GM21360 (cell line): Measurements from ENCODE around the gene MEPCE.

Experiments
- ATAC-seq: cut with Tn5 transposase; IDR thresholded peaks from one replicate; pipeline ENCODE4 v1.9.1; 2021; ENCODE audit warnings: mild to moderate bottlenecking, moderate library complexity; ENCODE audit not compliant: unreplicated experiment

MEPCE gene

GRCh38 chr7:100406767-100407166, 22.9 kb upstream of the MEPCE start:
- no peak for ATAC-seq

DNA sequence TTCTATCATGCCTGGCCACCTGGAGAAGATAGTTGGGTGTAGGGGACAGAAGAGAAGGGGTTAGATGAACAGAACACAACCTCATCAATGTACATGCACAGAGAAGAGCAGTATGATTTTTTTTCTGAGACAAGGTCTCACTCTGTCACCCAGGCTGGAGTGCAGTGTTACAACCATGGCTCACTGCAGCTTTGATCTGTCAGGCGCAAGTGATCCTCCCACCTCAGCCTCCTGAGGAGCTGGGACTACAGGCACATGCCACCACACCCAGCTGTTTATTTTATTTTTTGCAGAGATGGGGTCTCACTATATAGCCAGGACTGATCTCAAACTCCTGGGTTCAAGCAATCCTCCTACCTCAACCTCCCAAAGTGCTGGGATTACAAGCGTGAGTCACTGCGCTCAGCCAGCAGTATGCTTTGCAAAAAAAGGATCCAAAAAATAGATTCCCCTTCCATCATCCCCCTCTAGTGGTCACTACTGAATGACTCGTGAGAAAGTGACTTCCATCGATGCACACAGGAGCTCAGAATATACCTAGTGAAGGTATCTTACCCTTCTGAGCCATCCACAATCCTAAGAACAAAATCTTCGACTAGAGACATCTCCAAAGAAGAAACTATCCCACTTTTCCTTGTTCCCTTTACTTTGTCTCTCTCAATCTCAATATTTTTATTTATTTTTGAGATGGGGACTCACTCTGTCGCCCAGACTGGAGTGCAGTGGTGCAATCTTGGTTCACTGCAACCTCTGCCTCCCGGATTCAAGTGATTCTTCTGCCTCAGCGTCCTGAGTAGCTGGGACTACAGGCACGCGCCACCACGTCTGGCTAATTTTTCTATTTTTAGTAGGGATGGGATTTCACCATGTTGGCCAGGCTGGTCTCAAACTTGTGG, 22.1 kb upstream of the MEPCE start:
- ATAC-seq: peak; percentile 64

DNA sequence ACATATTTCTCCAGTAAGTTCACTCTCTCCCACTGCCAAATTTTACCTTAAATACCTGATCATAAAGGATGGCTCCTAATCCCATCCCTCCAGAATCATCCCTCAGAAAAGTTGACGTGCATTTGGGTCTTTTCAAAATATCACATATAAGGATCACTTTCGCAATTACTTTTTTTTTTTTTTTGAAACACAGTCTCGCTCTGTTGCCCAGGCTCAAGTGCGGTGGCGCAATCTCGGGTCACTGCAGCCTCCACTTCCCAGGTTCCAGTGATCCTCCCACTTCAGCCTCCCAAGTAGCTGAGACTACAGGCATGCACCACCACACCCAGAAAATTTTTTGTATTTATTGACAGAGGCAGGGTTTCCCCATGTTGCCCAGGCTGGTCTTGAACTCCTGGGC, 18.5 kb upstream of the MEPCE start:
- ATAC-seq: no peak

GRCh38 chr7:100413346-100413745, 16.3 kb upstream of the MEPCE start:
- no peak for ATAC-seq

- ATAC-seq: no peak
Observed at GRCh38 chr7:100413889-100414288, 15.7 kb upstream of the MEPCE start.

DNA sequence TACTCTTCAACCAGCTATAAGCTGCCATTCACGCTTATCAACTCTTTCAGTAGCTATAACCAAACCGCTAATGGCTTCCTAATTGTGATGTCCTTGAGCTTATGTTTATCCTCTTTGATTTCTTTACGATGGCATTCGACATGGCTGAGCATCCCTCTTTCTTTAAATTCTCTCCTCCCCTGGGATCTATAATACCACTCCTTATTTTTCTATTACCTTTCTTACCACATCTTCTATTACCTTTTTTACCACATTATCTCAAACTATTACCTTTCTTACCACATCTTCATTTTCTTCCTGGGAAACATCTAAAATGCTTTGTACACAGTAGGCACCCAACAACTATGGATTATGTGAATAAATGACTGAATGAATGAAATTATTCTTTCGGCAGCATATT, 14.2 kb upstream of the MEPCE start:
- ATAC-seq: no peak

DNA sequence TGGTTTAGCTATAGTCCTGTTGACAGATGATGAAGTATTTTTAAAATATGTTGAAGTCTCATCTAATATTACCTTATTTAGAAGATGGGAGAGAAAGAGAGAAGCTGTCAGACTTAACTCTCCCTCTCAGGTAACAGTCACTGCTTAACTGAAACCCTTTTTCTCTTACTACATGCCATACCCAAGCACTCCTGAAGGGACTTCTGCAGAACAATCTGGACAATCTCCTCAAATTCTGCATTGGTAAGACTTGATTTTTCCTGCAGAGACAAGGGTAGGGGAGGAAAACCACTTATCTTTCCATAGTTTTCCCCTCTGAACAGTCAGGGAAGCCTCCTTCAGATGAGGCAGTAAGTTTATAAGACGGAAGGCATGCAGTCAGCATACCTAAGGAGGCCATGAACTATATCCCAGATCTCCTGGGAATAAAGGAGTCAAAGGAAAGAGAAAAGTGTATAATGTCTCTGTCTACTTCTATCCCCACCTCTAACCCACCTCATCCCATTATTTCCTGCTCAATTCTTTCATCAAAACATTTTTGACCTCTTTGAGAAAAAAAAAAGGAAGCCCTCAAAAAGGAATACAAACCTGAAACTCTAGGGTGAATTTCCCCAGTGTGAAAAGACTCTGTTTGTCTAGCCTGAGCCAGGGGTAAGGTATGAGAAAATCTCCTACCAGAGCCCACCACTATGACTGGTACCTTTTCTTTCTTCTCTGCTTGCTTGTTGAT, 10.5 kb upstream of the MEPCE start:
- no peak for ATAC-seq

DNA sequence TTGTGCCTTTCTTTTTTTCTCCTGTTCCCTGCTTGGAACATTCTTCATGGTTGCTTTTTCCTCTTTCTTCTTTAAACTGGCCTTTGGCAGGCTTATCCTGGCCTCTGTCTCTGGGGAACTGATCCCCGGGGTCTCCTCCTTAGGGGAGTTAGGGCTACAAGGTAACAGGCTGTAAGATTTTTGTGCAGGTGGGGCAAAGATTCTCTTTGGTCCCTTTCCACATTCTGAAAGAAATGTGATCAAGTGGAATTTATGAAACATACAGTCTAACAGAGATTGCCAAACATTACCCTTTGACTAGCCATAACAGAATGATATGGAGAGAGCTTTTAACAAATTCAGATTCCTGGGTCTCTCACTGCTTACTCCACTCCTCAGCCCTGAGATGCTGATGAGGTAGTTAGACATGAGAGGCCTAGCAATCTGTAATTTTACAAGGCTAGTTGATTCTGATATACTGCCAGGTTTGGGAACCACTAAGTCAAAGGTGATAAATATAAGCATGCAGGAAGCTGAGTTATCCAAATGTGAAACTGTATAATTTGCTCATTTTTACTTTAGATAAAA, 9.9 kb upstream of the MEPCE start:
- no peak for ATAC-seq

DNA sequence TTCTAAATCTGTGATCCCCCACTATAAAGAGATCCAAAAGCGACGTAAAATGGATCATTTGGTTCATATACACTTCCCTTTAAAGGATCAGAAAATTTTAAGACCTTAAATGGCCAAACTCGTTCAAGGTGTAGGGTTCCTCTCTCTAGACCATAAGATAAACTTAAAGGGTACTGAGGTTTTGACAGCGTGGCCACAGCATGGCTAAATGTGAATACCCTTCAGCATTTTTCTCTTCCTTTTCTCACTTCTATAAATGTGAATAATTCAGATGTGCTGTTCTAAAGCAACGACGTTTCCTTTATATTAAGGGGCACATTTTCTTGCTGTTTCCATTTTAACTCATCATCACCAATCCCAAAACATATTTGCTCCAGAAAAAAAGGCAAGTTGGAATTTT, 6.3 kb upstream of the MEPCE start:
- ATAC-seq: no peak

DNA sequence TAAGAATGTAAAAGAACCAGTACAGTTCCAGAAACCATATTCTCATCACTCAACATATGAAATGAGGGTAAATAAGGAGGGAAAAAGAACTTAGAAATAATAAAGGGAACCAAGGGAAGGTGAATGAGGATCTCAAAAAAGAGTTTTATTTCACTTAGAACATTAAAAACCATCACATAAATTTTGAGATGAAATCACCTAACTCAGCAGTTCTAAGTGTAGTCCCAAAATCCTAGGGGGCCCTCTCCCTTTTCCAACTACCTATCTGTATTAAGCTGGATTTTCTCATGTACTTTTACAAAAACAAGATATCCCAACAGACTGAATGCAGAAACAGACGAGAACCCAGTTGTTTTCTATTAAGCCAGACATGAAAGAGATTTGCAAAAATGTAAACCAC, 4.3 kb upstream of the MEPCE start:
- ATAC-seq: no peak

DNA sequence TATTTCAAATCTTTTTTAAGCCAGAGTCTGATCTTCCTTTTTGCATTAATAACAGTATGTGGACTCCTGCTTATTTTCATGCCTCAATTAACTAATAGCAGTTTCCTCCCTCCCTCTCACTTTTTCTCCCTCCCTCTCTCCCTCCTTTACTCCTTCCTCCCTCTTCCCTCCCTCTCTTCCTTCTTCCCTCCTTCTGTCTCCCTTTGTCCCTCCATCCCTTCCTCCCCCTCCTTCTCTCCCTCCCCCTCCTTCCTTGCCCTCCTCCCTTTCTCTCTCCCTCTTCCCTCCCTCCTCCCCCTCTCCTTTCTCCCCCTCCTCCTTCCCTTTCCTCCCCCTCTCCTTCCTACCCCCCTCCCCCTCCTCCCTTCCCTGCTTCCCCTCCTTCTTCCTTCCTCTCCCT, 3.1 kb upstream of the MEPCE start:
- no peak for ATAC-seq

- ATAC-seq: no peak
Observed at GRCh38 chr7:100427762-100428198, 1.9 kb upstream of the MEPCE start.

DNA sequence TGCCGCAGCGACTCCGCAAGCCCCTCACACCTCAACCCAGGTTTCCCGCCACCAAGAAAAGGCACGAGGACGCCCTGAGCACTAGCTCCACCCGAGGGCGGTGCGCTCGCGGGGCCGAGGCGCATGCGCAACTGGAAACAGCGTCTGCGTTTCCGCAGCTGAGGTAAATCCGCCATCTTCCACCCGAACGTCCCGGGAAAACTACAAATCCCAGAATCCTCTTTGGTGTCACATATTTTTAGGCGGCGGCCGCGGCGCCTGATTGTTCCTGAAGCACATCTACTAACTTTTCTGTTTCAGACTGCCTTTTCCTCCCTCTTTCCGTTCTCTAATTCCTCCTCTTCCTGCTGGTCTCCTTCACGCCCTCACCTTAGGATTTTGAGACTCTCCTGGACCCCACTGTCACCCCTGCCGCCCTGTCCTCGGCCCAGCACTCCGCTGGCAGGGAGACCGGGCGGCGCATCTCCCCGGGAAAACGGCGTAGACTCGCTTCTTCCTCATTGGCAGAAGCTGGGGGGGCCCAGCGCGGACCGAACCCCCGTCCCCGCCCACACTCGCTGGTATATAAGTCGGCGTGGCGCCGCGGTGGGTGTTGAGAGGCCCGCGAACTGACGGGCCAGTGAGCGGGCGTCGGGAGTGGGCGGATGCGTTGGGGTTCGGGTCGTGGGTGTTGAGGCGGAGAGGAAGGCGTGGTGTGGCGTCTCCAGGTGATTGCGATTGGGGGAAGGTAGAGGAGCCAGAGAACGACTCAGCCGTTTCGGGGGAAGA, 1.2 kb upstream of the MEPCE start, which contains the start of gene ZCWPW1:
Gene ZCWPW1, minus strand, starts transcription at position 505 of the 768 bp plus-strand sequence. CDS start 8,054 bp downstream, outside the sequence.
- peak; percentile 33 for ATAC-seq

GRCh38 chr7:100428967-100429636, 529 bp upstream of the MEPCE start:
- peak; percentile 37 for ATAC-seq

DNA sequence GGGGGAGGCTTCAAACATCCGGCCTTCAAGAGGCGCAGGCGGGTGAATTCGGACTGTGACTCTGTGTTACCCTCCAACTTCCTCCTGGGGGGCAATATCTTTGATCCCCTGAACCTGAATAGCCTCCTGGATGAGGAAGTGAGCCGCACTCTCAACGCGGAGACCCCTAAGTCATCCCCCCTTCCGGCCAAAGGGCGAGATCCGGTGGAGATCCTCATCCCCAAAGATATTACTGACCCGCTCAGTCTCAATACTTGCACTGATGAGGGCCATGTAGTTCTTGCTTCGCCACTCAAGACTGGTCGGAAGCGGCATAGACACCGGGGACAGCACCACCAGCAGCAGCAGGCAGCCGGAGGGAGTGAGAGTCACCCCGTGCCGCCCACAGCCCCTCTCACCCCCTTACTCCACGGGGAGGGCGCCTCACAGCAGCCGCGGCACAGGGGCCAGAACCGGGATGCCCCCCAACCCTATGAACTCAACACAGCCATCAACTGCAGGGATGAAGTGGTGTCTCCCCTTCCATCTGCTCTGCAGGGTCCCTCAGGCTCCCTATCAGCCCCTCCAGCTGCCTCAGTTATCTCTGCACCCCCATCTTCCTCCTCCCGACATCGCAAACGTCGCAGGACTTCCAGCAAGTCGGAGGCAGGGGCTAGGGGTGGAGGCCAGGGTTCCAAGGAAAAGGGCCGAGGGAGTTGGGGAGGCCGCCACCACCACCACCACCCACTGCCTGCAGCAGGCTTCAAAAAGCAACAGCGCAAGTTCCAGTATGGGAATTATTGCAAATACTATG, 1.1 kb downstream of the MEPCE start:
- ATAC-seq: no peak

GRCh38 chr7:100431286-100431735, 1.7 kb downstream of the MEPCE start:
- no peak for ATAC-seq

DNA sequence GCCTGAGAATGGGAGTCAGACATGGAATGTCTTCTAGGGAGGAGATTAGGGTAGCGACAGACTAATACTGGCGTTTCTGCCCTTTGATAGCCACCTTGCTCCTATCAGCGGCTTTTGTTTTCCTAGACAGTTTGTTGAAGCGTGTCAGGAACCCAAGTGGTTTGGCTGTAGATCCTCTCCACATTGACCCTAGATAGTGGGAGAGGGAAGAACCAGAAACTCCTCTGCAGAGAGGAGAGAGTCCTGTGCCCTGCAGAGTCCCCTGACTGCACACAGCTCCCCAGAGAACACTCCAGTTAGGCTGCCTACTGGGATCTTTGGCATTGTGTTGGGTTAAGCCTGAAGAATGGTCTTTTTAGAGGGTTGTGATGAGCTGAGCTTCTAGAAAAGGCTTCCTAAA, 2.4 kb downstream of the MEPCE start:
- ATAC-seq: no peak

- ATAC-seq: no peak
Observed at GRCh38 chr7:100432621-100433275, 3.1 kb downstream of the MEPCE start.

DNA sequence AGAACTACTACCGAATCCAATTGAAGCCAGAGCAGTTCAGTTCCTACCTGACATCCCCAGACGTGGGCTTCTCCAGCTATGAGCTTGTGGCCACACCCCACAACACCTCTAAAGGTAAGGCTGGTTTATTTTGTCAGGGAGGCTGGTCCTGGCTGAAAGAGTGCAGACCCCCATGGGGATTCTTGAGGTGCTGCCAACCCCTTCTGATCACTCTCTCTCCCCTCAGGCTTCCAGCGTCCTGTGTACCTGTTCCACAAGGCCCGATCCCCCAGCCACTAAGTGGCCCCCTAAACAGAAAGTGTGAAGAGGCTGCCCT, 3.6 kb downstream of the MEPCE start:
- ATAC-seq: no peak
